IPS-NIHi7 (cell line): ENCODE data around the gene CYP2A6.

Experiments used
- DNase-seq: peaks from one replicate; pipeline ENCODE4 v3.0.0; 2012; ENCODE audit warnings: mixed read lengths; ENCODE audit errors: extremely low spot score

CYP2A6 gene

DNA sequence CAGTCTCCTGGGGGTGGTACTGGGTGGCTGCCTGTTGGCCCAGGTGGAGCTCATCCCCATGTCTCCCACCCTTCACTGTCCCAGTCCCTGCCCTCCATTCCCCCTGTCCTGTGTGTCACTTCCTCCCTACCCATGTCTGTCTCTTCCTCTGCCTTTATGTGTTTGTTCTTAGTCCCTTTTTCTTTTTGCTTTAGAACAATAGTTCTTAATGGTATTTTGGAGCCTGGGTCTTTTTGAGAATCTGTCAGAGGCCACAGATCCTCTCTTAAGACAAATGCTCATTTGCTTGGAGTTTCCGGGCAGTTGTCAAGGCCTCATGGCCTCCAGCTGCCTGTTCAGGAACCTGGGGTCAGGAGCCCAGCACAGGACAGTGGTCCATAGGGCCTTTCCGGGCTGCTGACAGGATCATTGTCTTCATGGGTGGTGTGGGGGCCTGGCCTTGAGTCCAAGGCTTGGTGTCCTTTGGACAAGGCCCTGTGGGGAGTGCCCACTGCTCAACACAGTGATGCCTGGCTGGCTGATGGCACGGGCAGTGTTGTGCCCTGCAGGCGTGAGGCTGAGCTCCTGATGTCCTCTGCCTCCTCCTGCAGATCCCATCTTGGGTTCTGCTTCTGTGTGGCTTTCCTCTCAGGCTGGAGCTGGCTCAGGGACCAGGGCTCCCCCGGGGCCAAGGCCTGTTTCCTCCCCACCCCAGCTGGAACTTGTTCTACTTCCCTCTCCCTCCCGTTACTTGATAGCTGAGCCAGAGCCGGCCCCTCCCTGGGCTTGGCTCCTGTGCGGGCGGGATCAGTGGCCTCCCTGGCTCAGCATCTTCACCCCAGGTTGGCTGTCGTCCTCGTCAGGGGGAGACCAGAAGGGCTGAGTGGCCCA lies 47.7 kb downstream of the CYP2A6 start:
- no peak for DNase-seq

DNA sequence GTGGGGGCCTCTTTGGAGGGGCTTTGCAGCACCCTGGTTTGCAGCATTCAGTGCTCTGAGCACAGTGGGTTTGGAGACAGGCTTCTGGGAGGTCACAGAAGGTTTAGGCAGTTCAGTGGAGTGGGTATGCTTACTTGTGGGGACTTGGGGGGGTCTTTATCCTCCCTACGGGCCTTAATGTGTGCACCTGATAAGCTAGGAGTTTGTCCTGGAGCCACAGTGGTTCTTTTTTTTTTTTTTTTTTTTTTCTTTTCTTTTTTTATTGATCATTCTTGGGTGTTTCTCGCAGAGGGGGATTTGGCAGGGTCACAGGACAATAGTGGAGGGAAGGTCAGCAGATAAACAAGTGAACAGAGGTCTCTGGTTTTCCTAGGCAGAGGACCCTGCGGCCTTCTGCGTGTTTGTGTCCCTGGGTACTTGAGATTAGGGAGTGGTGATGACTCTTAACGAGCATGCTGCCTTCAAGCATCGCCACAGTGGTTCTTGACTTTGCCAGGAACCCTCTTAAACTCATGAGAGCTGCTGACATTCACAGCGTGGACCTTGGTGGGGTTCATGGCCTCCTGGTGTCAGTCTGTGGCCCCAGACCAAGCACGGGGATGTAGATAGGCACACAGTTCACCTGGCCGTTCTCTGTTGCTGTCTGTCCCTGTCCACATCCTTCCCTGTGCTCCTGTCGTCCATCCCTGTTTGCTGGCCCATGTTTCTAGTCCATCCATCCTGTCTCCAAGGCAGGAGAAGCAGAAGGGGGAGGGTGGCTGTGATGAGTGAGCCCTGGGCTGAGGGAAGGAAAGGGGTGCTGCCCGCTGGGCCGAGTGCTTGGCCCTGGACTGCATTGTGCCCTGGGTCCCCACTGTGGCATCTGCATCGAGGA lies 48.6 kb downstream of the CYP2A6 start:
- DNase-seq: no peak

GRCh38 chr19:40800997-40801377 lies 49.3 kb downstream of the CYP2A6 start:
- no peak for DNase-seq

GRCh38 chr19:40800339-40800996 lies 49.8 kb downstream of the CYP2A6 start:
- DNase-seq: no peak

DNA sequence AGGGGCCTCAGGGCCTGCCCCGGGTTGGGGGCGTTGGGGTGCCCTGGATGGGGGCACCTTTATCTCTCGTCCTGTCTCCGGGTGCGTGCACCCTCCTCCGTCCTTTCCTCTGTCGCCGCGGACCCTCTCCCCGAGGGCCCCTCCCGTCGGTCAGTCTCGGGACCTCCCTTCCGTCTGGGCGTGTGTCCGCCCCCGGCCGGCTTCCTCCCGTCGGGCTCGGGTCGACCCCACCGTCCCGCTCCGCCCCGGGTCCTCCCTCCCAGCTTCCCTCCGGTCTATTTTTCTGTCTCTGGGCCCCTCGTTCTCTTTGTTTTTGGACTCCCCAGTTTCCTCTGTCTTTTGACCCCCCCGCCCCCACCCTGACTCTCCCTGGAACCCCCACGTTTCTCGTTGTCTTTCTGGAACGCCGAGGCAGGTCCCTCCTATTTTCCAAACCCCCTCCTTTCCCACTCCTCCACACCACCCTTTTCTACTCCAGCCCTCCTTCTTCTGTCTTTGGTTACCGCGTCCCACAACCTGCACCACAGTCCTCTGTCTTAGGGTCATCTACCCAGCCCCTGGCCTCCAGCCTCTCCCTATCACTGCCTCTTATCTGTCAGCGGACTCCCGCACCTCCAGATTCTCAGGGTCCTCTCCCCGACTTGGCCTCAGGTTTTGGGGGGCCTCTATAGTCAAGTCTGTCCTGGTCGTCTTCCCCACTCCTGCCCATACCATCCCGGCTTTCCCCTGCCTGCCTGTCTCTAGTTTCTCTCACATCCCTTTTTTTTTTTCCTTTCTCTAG lies 50.5 kb downstream of the CYP2A6 start:
- peak; percentile 42 for DNase-seq

- peak; percentile 89 for DNase-seq
Observed at GRCh38 chr19:40798683-40799557, 51.3 kb downstream of the CYP2A6 start, which contains the start of gene EGLN2. Gene EGLN2 (plus strand): TSS chr19:40799191. CDS start chr19:40800573, 1,382 bp downstream.

- DNase-seq: peak; percentile 92
Observed at GRCh38 chr19:40797963-40798682, 52.1 kb downstream of the CYP2A6 start.

DNA sequence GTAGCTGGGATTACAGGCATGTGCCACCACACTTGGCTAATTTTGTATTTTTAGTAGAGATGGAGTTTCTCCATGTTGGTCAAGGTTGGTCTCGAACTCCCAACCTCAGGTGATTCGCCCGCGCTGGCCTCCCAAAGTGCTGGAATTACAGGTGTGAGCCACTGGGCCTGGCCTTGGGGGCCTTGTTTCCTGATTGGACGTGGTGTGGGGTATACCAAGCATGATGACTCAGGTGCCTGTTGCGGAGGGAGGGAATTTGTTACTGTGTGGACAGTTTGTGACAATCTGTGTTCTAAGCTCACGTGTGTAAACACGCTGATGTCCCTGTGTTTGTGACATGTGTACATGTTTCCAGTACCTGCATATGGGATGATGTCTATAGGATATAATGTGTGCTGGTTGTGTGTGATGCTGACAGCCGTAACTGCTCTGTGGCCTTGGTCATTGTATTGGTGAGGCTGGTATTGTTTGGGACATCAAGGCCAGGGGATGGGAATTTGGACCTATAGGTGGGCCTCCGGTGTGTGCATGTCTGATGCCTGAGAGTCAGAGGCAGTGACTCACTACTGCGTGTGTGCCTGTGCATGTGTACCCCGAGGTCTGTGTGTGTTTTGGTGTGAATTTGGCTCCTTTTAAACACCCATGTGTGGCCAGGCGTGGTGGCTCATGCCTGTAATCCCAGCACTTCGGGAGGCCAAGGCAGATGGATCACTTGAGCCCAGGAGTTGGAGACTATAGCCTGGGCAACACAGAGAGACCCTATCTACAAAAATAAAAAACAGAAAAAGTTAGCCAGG lies 52.9 kb downstream of the CYP2A6 start:
- DNase-seq: no peak
